ENCODE results near the gene AMN. TPM values are rescaled to one million over a fixed set of nuclear protein-coding genes. Genes with fewer than 3 reads are reported as not detected.
"Not testable (repeated sequence)": the region's sequence is repeated elsewhere in the genome, so short reads cannot be mapped to it uniquely, and the experiment has no call there.

Gene AMN
- total and polyA plus RNA-seq, 2 experiments from 2014 or later: 169 to 247 TPM

DNA sequence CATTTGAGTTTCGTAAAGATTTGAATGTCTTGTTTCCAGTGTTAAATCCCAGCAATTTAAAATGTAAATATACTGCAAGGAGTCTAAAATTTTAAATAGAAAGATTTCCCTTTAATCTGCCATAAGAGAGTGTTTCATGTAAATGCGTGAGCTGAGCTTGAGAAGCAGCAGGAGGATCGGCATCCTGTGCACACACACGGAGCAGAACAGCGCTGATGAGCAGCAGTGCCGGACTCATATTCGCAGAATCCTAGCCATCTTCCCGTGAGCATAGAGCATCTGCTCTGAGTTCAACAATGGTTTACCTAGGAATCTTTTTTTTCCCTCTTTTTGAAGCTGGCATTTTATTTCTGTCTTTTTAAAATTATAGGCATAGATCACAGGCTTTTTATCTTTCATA is 29.8 kb upstream of the AMN start:
- Histone ChIP-seq H4K20me1 (ENCODE audit: insufficient read depth, poor library complexity, severe bottlenecking) (no peaks in the 10 kb centered on the region), H3K4me3 (no peak overlapping the region), H3K27me3 (no peaks in the 10 kb centered on the region), H3K9me3 (ENCODE audit: low read depth) (no peaks in the 10 kb centered on the region), H3K4me1 (ENCODE audit: insufficient read depth) (no peaks in the 10 kb centered on the region), H3K9me2 (replicated peaks; ENCODE audit: insufficient read depth) (no peaks in the 10 kb centered on the region), H3K79me2 (no peaks in the 10 kb centered on the region), H3K36me3 (replicated peaks; ENCODE audit: insufficient read depth, low read depth) (no peaks in the 10 kb centered on the region), H3K27ac (no peak overlapping the region), H2AFZ (no peak overlapping the region), H3K4me2 (no peak overlapping the region)
- DNase-seq (ENCODE audit: low spot score): no peak
- WGBS (ENCODE audit: low lambda C conversion rate, missing lambda C conversion rate): 96% methylated on average over 8 of the region's 8 CpGs
- TF ChIP-seq EZH2 (IDR thresholded peaks at IDR 0.05; ENCODE audit: borderline replicate concordance) (no peak), EZH2phosphoT487 (IDR thresholded peaks at IDR 0.05; ENCODE audit: low read depth, severe bottlenecking, unreplicated experiment) (no peak)
- TF ChIP-seq, protein P1, sequence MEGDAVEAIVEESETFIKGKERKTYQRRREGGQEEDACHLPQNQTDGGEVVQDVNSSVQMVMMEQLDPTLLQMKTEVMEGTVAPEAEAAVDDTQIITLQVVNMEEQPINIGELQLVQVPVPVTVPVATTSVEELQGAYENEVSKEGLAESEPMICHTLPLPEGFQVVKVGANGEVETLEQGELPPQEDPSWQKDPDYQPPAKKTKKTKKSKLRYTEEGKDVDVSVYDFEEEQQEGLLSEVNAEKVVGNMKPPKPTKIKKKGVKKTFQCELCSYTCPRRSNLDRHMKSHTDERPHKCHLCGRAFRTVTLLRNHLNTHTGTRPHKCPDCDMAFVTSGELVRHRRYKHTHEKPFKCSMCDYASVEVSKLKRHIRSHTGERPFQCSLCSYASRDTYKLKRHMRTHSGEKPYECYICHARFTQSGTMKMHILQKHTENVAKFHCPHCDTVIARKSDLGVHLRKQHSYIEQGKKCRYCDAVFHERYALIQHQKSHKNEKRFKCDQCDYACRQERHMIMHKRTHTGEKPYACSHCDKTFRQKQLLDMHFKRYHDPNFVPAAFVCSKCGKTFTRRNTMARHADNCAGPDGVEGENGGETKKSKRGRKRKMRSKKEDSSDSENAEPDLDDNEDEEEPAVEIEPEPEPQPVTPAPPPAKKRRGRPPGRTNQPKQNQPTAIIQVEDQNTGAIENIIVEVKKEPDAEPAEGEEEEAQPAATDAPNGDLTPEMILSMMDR (IDR thresholded peaks at IDR 0.05; ENCODE audit: poor library complexity): no peak

DNA sequence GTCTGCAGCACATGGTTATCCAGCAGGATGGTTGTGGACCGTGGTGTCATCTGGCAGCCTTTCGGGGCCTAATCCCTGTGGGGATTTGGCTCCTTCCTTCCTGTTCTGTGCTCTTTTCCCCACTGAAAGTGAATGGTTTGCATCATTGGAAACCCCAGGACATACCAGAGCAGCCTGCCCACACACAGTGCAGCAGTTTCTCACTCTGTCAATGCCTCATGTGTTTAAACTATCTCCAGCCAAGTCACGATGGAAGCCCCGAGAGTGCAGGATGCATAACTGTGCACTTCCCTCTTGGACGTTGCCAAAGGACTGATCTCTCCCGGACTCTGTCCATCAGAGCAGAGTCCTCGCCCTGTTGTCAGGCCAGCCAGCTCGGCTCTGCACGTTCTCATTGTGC is 29.0 kb upstream of the AMN start:
- H4K20me1 ChIP-seq (ENCODE audit: insufficient read depth, poor library complexity, severe bottlenecking): no peaks in the 10 kb centered on the region
- no peak overlapping the region for H3K27ac ChIP-seq
- H3K4me2 ChIP-seq: no peak overlapping the region
- TF ChIP-seq EZH2 (IDR thresholded peaks at IDR 0.05; ENCODE audit: borderline replicate concordance) (no peak), EZH2phosphoT487 (IDR thresholded peaks at IDR 0.05; ENCODE audit: low read depth, severe bottlenecking, unreplicated experiment) (no peak)
- TF ChIP-seq, protein P1 (IDR thresholded peaks at IDR 0.05; ENCODE audit: poor library complexity): no peak
- no peak overlapping the region for H2AFZ ChIP-seq
- no peaks in the 10 kb centered on the region for H3K27me3 ChIP-seq
- DNase-seq (ENCODE audit: low spot score): peak; percentile 55
- no peaks in the 10 kb centered on the region for H3K9me2 ChIP-seq (replicated peaks; ENCODE audit: insufficient read depth)
- no peaks in the 10 kb centered on the region for H3K36me3 ChIP-seq (replicated peaks; ENCODE audit: insufficient read depth, low read depth)
- no peaks in the 10 kb centered on the region for H3K9me3 ChIP-seq (ENCODE audit: low read depth)
- 54% methylated on average over 9 of the region's 9 CpGs for WGBS (ENCODE audit: low lambda C conversion rate, missing lambda C conversion rate)
- no peaks in the 10 kb centered on the region for H3K79me2 ChIP-seq
- H3K4me1 ChIP-seq (ENCODE audit: insufficient read depth): no peaks in the 10 kb centered on the region
- H3K4me3 ChIP-seq: no peak overlapping the region

DNA sequence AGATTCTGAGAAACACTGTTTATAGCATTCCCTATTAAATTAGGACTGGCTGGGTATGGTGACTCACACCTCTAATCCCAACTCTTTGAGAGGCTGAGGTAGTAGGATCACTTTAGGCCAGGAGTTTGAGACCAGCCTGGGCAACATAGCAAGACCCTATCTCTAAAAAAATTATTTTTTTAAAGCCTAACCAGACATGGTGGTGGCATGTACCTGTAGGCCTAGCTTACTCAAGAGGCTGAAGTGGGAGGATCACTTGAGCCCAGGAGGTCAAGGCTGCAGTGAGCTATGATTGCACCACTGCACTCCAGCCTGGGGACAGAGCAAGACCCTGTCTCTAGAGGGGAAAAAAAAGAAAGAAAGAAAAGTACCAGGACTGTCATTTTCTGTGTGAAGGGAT is 25.7 kb upstream of the AMN start:
- not testable (repeated sequence) for H3K9me3 ChIP-seq (ENCODE audit: low read depth); H3K36me3 ChIP-seq (replicated peaks; ENCODE audit: insufficient read depth, low read depth); H3K4me2 ChIP-seq; DNase-seq (ENCODE audit: low spot score); H3K27me3 ChIP-seq; H3K9me2 ChIP-seq (replicated peaks; ENCODE audit: insufficient read depth); H3K4me1 ChIP-seq (ENCODE audit: insufficient read depth); H4K20me1 ChIP-seq (ENCODE audit: insufficient read depth, poor library complexity, severe bottlenecking); H3K79me2 ChIP-seq; H2AFZ ChIP-seq; H3K4me3 ChIP-seq; H3K27ac ChIP-seq

DNA sequence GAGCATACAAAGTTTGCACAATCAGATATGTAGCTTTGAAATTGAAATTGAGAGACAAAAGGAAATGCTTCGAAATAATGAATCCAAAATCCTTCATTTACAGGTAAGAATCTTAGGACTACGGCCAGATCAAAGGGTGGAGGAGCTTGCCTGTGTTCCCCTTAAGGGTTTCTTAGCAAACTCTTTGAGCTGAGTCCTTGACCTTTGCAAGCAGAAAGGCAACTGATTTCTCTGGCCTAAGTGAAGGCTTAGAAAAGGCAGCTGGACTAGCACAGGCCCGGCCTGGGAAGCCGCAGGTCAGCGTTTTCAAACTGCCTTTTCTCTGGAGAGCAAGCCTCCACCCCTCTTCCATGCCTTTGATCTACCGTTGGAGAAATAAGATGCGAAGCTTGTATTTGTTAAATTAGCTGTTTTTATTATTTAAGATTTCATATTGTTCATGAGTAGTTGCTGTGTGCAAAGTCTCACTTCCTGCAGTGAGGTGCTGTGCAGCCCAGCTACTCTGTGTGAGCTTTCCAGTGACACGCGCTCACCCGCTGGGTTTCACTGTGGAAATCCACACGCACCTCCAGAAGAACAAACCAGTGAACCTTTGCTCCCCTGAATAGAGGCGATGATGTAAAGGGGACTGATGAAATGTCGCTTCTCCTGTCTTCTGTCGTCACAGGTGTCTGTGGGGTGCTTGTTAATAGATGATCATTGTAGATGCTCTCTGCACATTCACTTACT is 25.0 kb upstream of the AMN start:
- H3K4me2 ChIP-seq: no peak overlapping the region
- DNase-seq (ENCODE audit: low spot score): no peak
- H3K4me3 ChIP-seq: no peak overlapping the region
- H3K4me1 ChIP-seq (ENCODE audit: insufficient read depth): no peaks in the 10 kb centered on the region
- no peaks in the 10 kb centered on the region for H3K36me3 ChIP-seq (replicated peaks; ENCODE audit: insufficient read depth, low read depth)
- H3K9me3 ChIP-seq (ENCODE audit: low read depth): no peaks in the 10 kb centered on the region
- no peaks in the 10 kb centered on the region for H4K20me1 ChIP-seq (ENCODE audit: insufficient read depth, poor library complexity, severe bottlenecking)
- 87% methylated on average over 14 of the region's 14 CpGs for WGBS (ENCODE audit: low lambda C conversion rate, missing lambda C conversion rate)
- H3K79me2 ChIP-seq: no peaks in the 10 kb centered on the region
- no peaks in the 10 kb centered on the region for H3K27me3 ChIP-seq
- TF ChIP-seq, protein P1 (IDR thresholded peaks at IDR 0.05; ENCODE audit: poor library complexity): no peak
- H2AFZ ChIP-seq: no peak overlapping the region
- H3K9me2 ChIP-seq (replicated peaks; ENCODE audit: insufficient read depth): no peaks in the 10 kb centered on the region
- H3K27ac ChIP-seq: no peak overlapping the region
